Subcutaneous abdominal adipose tissue (tissue), 5 donors: ENCODE measurements around the gene ABCA6.

Experiments used
- H3K27ac ChIP-seq: one replicate; pipeline ENCODE4 v1.7.0; 2013; ENCODE audit warnings: low read depth, mild to moderate bottlenecking, inconsistent platforms, low read length, moderate library complexity
- H3K27me3 ChIP-seq, 5 donors: one replicate each; pipeline ENCODE4 v1.7.0; 2013; ENCODE audit warnings: low read length in 5 of 5, inconsistent platforms in 1 of 5; ENCODE audit not compliant: control insufficient read depth in 5 of 5, insufficient read depth in 4 of 5
- H3K36me3 ChIP-seq, 5 donors: one replicate each; pipeline ENCODE4 v1.7.0; 2013; ENCODE audit warnings: low read length in 5 of 5; ENCODE audit not compliant: control insufficient read depth in 5 of 5, insufficient read depth in 5 of 5
- H3K4me1 ChIP-seq, 5 donors: one replicate each; pipeline ENCODE4 v1.7.0; 2013; ENCODE audit warnings: low read length in 5 of 5, mild to moderate bottlenecking in 3 of 5, moderate library complexity in 1 of 5; ENCODE audit not compliant: control insufficient read depth in 5 of 5, insufficient read depth in 5 of 5
- H3K4me3 ChIP-seq, 5 donors: one replicate each; pipeline ENCODE4 v1.7.0; 2013; ENCODE audit warnings: low read length in 5 of 5, low read depth in 1 of 5
- H3K9ac ChIP-seq, 5 donors: one replicate each; pipeline ENCODE4 v1.7.0; 2013; ENCODE audit warnings: low read length in 5 of 5, mild to moderate bottlenecking in 4 of 5, moderate library complexity in 3 of 5
- H3K9me3 ChIP-seq, 5 donors: one replicate each; pipeline ENCODE4 v1.7.0; 2013; ENCODE audit warnings: low read length in 5 of 5; ENCODE audit not compliant: control insufficient read depth in 5 of 5
- donor health status: healthy.
- donor health status: healthy.
- donor health status: healthy.
- donor health status: healthy.
- donor health status: healthy.

Gene ABCA6

DNA sequence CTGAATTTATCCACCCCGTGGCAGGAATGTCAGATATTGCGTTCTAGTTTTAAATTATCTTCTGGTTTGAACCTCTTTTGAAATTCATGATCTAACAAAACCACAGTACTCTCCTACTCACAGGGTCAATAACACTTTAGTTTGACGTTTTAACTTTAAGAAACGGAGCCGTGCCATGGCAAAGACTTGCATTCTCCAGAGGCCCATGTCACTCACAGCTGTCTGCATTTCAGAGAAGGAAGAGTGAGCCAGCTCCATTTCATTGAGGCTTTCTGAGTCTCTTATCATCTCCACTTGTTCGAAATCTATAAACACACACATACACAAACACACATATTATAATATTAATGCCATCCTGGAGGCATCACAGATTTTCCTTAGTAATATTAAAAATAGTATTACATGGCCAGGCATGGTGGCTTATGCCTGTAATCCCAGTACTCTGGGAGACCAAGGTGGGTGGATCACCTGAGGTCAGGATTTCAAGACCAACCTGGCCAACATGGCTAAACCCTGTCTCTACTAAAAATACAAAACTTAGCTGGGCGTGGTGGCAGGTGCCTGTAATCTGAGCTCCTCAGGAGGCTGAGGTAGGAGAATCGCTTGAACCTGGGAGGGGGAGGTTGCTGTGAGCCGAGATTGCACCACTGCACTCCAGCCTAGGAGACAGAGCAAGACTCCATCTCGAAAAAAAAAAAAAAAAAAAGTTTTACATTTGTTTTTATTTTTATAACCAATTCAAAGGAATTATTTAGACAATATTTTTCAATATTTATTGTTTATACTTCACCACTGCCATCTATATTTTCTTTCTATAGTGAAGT lies 35.6 kb downstream of the ABCA6 start:
- H3K27me3 ChIP-seq, result no peaks in the 10 kb centered on the region
- H3K4me1 ChIP-seq, result no peaks in the 10 kb centered on the region
- H3K9me3 ChIP-seq, result no peaks in the 10 kb centered on the region
- peaks cover 35 to 66% (median 45%) of the 10 kb centered on the region in 5 donors for H3K36me3 ChIP-seq
- no peak overlapping the region for H3K4me3 ChIP-seq
- no peak overlapping the region for H3K27ac ChIP-seq
- no peak overlapping the region for H3K9ac ChIP-seq

- peaks cover 0 to 3% (median 0%) of the 10 kb centered on the region in 5 donors for H3K4me1 ChIP-seq
- no peak overlapping the region for H3K4me3 ChIP-seq
- no peak overlapping the region for H3K9ac ChIP-seq
- H3K36me3 ChIP-seq, result peaks cover 32 to 59% (median 37%) of the 10 kb centered on the region in 5 donors
- H3K27me3 ChIP-seq, result no peaks in the 10 kb centered on the region
- H3K27ac ChIP-seq, result no peak overlapping the region
- H3K9me3 ChIP-seq, result no peaks in the 10 kb centered on the region
Measured at GRCh38 chr17:69103557-69104233, 38.0 kb downstream of the ABCA6 start.

DNA sequence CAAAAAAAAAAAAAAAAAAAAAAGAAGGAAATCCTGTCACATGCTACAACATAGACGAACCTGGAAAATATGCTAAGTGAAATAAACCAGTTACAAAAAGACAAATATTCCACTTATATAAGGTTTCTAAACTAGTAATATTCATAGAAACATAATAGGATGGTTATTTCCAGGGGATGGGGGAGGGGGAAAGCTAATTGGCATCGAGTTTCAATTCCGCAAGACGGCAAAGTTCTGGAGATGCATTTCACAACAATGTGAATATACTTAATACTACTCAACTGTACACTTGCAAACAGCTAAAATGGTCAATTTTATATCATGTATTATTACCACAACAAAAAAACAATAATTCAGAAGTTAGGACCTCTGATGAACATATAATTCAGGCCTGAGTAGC lies 43.1 kb downstream of the ABCA6 start:
- H3K4me3 ChIP-seq, result no peak overlapping the region
- H3K27ac ChIP-seq, result no peak overlapping the region
- no peak overlapping the region for H3K9ac ChIP-seq
- no peaks in the 10 kb centered on the region for H3K27me3 ChIP-seq
- no peaks in the 10 kb centered on the region for H3K9me3 ChIP-seq
- peaks cover 28 to 56% (median 32%) of the 10 kb centered on the region in 5 donors for H3K36me3 ChIP-seq
- H3K4me1 ChIP-seq, result peaks cover 0 to 5% (median under 1%) of the 10 kb centered on the region in 5 donors

- Histone ChIP-seq H3K36me3 (peaks cover 21 to 49% (median 32%) of the 10 kb centered on the region in 5 donors), H3K4me1 (peaks cover 0 to 13% (median 10%) of the 10 kb centered on the region in 5 donors), H3K4me3 (no peak overlapping the region)
Measured at GRCh38 chr17:69096541-69096940, 45.2 kb downstream of the ABCA6 start.

DNA sequence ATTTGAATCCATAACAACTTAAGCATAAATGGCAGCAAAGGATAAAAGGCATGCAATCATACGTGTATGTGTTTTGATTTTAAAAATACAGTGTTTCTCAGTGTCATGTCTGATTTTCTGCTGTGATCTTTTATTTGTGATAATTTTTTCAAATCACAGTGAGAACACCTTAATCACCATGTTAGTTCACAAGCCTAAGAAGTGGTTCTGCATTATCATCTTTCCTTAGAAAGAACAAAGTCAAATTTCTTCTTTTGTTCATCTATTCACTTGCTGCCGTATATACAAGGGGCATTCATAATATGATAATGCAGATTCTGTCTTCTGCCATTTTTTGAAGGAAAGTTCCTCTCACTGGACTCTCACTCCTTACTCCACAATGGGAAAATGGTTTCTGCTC lies 47.7 kb downstream of the ABCA6 start:
- no peak overlapping the region for H3K27ac ChIP-seq
- peaks cover 0 to 20% (median 15%) of the 10 kb centered on the region in 5 donors for H3K4me1 ChIP-seq
- peaks cover 13 to 35% (median 27%) of the 10 kb centered on the region in 5 donors for H3K36me3 ChIP-seq
- H3K9me3 ChIP-seq, result no peaks in the 10 kb centered on the region
- no peak overlapping the region for H3K9ac ChIP-seq
- H3K27me3 ChIP-seq, result no peaks in the 10 kb centered on the region
- H3K4me3 ChIP-seq, result no peak overlapping the region

More at GRCh38 chr17:69096541-69096940, 45.2 kb downstream of the ABCA6 start:
- H3K27me3 ChIP-seq, result no peaks in the 10 kb centered on the region
- H3K27ac ChIP-seq, result no peak overlapping the region
- no peaks in the 10 kb centered on the region for H3K9me3 ChIP-seq
- no peak overlapping the region for H3K9ac ChIP-seq

DNA sequence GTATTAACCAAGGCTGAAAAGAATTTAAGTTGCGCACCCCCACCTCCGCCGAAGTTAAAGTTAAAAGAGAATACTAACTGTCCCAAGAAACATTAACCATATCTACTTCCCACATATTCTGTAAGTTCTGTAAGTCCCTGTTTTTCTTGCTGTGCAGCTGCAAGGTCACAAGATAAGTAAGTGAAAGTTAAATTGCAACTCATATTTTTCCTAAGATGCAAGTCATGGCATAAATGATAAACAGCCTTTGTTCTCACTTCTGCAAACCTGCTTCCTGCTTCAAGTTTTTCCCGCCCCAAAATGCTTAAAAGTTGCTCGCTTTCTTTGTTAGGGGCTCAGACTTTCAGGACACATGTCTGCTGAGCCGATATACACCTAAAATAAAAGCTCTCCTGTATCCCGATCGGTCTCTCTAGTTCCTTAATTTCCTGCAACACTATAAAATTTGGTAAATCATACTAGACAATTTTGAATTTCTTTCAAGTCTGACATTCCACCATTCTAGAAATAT lies 48.4 kb downstream of the ABCA6 start:
- no peak overlapping the region for H3K27ac ChIP-seq
- peak overlapping the region in 4 of 5 donors; percentile 24 to 45 (median 32) for H3K4me3 ChIP-seq

GRCh38 chr17:69090365-69090764 lies 51.3 kb downstream of the ABCA6 start:
- no peak overlapping the region for H3K27ac ChIP-seq
- peaks cover 0 to 20% (median 13%) of the 10 kb centered on the region in 5 donors for H3K4me1 ChIP-seq
- no peak overlapping the region for H3K4me3 ChIP-seq
- peaks cover 29 to 48% (median 35%) of the 10 kb centered on the region in 5 donors for H3K36me3 ChIP-seq
- no peaks in the 10 kb centered on the region for H3K27me3 ChIP-seq
- no peak overlapping the region for H3K9ac ChIP-seq
- H3K9me3 ChIP-seq, result no peaks in the 10 kb centered on the region

More for the DNA sequence above, 48.4 kb downstream of the ABCA6 start:
- Histone ChIP-seq H3K4me1 (peaks cover 0 to 20% (median 13%) of the 10 kb centered on the region in 5 donors), H3K9me3 (no peaks in the 10 kb centered on the region), H3K9ac (peak overlapping the region in 2 of 5 donors; percentile 7 to 10), H3K27me3 (no peaks in the 10 kb centered on the region), H3K36me3 (peaks cover 13 to 35% (median 27%) of the 10 kb centered on the region in 5 donors)

- Histone ChIP-seq H3K9ac (no peak overlapping the region), H3K9me3 (no peaks in the 10 kb centered on the region), H3K27ac (no peak overlapping the region), H3K4me1 (peaks cover 0 to 20% (median 13%) of the 10 kb centered on the region in 5 donors), H3K4me3 (no peak overlapping the region), H3K27me3 (no peaks in the 10 kb centered on the region), H3K36me3 (peaks cover 29 to 41% (median 32%) of the 10 kb centered on the region in 5 donors)
Measured at GRCh38 chr17:69088643-69089200, 53.0 kb downstream of the ABCA6 start.

- no peak overlapping the region for H3K4me3 ChIP-seq
- H3K4me1 ChIP-seq, result peaks cover 0 to 10% (median 4%) of the 10 kb centered on the region in 5 donors
- no peak overlapping the region for H3K9ac ChIP-seq
- peaks cover 45 to 55% (median 48%) of the 10 kb centered on the region in 5 donors for H3K36me3 ChIP-seq
- H3K27ac ChIP-seq, result no peak overlapping the region
- no peaks in the 10 kb centered on the region for H3K27me3 ChIP-seq
- peaks cover 2 to 7% (median 3%) of the 10 kb centered on the region in 5 donors for H3K9me3 ChIP-seq
Measured at GRCh38 chr17:69086641-69087040, 55.1 kb downstream of the ABCA6 start.
